H1 (cell line): ENCODE measurements around the gene GPBP1L1. TPM values are rescaled to one million over a fixed set of nuclear protein-coding genes. Genes with fewer than 3 reads are reported as not detected.
A peak's percentile ranks its signal among the peaks of the same experiment; 100 is the strongest.

Experiments used
- CTCF ChIA-PET: fragments of 300-600 bp; sonication (Branson Sonifier 250); formaldehyde crosslinking; loops from one replicate; lab custom pipeline; 2021; ENCODE audit not compliant: partially characterized antibody; lab: Charles Lee
- POLR2A ChIA-PET: fragments of 300-600 bp; sonication (Branson Sonifier 250); formaldehyde crosslinking; loops from one replicate; lab custom pipeline; 2021; ENCODE audit warnings: inconsistent platforms; ENCODE audit not compliant: partially characterized antibody; lab: Charles Lee
- DNase-seq, 2 experiments: peaks; one replicate each; pipeline versions ENCODE4 v3.0.0 to v3.0.0-alpha.2; 2010 to 2022; ENCODE audit warnings: low spot score in 2 of 2, low read depth in 1 of 2, mixed read lengths in 1 of 2
- FAIRE-seq: peaks from 2 replicates; lab custom pipeline; 2011; peaks lifted over from hg19 to GRCh38; lab: Jason Lieb, UNC
- H2AFZ ChIP-seq: 2 replicates; pipeline ENCODE4 v1.8.1; 2012; ENCODE audit warnings: low read length, inconsistent platforms
- H2AK5ac ChIP-seq: 2 replicates; pipeline ENCODE4 v1.6.1; 2013; ENCODE audit warnings: low read depth, low read length
- H2BK120ac ChIP-seq: replicated peaks from 2 replicates; pipeline ENCODE3; 2013; ENCODE audit warnings: low read depth, low read length, inconsistent platforms
- H2BK12ac ChIP-seq: 2 replicates; pipeline ENCODE4 v1.6.1; 2013; ENCODE audit warnings: low read depth, low read length
- H2BK15ac ChIP-seq: 2 replicates; pipeline ENCODE4 v1.6.1; 2013; ENCODE audit warnings: low read length
- H2BK20ac ChIP-seq: 2 replicates; pipeline ENCODE4 v1.6.1; 2013; ENCODE audit warnings: low read length
- H2BK5ac ChIP-seq: 2 replicates; pipeline ENCODE4 v1.6.1; 2013; ENCODE audit warnings: low read depth, low read length
- H3K14ac ChIP-seq: 2 replicates; pipeline ENCODE4 v1.6.1; 2013; ENCODE audit warnings: inconsistent platforms; ENCODE audit not compliant: insufficient read length
- H3K18ac ChIP-seq: 2 replicates; pipeline ENCODE4 v1.6.1; 2013; ENCODE audit warnings: low read length; ENCODE audit errors: extremely low read depth
- H3K23ac ChIP-seq: 2 replicates; pipeline ENCODE4 v1.6.1; 2013; ENCODE audit warnings: inconsistent platforms; ENCODE audit not compliant: insufficient read length
- H3K23me2 ChIP-seq: 2 replicates; pipeline ENCODE4 v1.6.1; 2013; ENCODE audit warnings: low read depth, low read length
- H3K27ac ChIP-seq: 2 replicates; pipeline ENCODE4 v1.6.1; 2011; ENCODE audit warnings: low read depth, low read length, inconsistent platforms
- H3K27me3 ChIP-seq, 4 experiments: replicated peaks in 1 of 4; 1 replicate in 1 of 4; 2 replicates in 3 of 4; pipeline versions ENCODE4 v1.6.1 to v1.8.1; 2011 to 2013; ENCODE audit warnings: low read length in 3 of 4, mild to moderate bottlenecking in 3 of 4, inconsistent platforms in 2 of 4, mixed read lengths in 2 of 4, moderate library complexity in 1 of 4; ENCODE audit not compliant: control insufficient read depth in 3 of 4, insufficient read depth in 3 of 4; ENCODE audit errors: extremely low read depth in 1 of 4
- H3K36me3 ChIP-seq, 4 experiments: 2 replicates each; pipeline versions ENCODE4 v1.6.1 to v1.8.1; 2011 to 2013; ENCODE audit warnings: mild to moderate bottlenecking in 4 of 4, low read length in 3 of 4, moderate library complexity in 2 of 4, control low read depth in 1 of 4, inconsistent platforms in 1 of 4; ENCODE audit not compliant: insufficient read depth in 4 of 4, control insufficient read depth in 2 of 4
- H3K4ac ChIP-seq: replicated peaks from 2 replicates; pipeline ENCODE3; 2013; ENCODE audit warnings: low read length, low read depth, mixed read lengths, inconsistent platforms; ENCODE audit not compliant: insufficient read length
- H3K4me1 ChIP-seq, 4 experiments: replicated peaks in 1 of 4; 1 replicate in 1 of 4; 2 replicates in 3 of 4; pipeline versions ENCODE4 v1.6.1 to v1.8.1; 2011 to 2013; ENCODE audit warnings: low read length in 3 of 4, inconsistent platforms in 2 of 4, mixed read lengths in 1 of 4; ENCODE audit not compliant: insufficient read depth in 4 of 4, control insufficient read depth in 3 of 4
- H3K4me2 ChIP-seq, 2 experiments: 2 replicates each; pipeline versions ENCODE4 v1.6.1 to v1.8.1; 2011 to 2013; ENCODE audit warnings: low read depth in 2 of 2, low read length in 2 of 2, control low read depth in 1 of 2, inconsistent platforms in 1 of 2, mild to moderate bottlenecking in 1 of 2; ENCODE audit not compliant: insufficient read depth in 1 of 2
- H3K4me3 ChIP-seq, 4 experiments: fragments of 200-600, 300-600 bp in 1 of 4; sonication (generic), shearing (Covaris generic), sonication (Bioruptor Twin) in 1 of 4; 2 replicates each; pipeline versions ENCODE4 v1.5.1 to v1.8.1; 2011 to 2016; ENCODE audit warnings: low read length in 4 of 4, low read depth in 3 of 4, control low read depth in 2 of 4, inconsistent platforms in 2 of 4, mild to moderate bottlenecking in 2 of 4, mixed read lengths in 1 of 4, moderate library complexity in 1 of 4; ENCODE audit not compliant: insufficient read depth in 2 of 4; ENCODE audit errors: extremely low read depth in 1 of 4
- H3K56ac ChIP-seq: replicated peaks from 2 replicates; pipeline ENCODE3; 2013; ENCODE audit warnings: low read depth, mild to moderate bottlenecking, mixed read lengths, low read length, inconsistent platforms; ENCODE audit not compliant: insufficient read length
- H3K79me1 ChIP-seq: 2 replicates; pipeline ENCODE4 v1.6.1; 2013; ENCODE audit warnings: low read depth, low read length, control low read depth
- H3K79me2 ChIP-seq, 2 experiments: 2 replicates each; pipeline versions ENCODE4 v1.6.1 to v1.8.1; 2012 to 2013; ENCODE audit warnings: low read length in 2 of 2, mild to moderate bottlenecking in 2 of 2, inconsistent platforms in 1 of 2; ENCODE audit not compliant: insufficient read depth in 2 of 2, control insufficient read depth in 1 of 2
- H3K9ac ChIP-seq, 4 experiments: replicated peaks in 1 of 4; 1 replicate in 1 of 4; 2 replicates in 3 of 4; pipeline versions ENCODE4 v1.6.1 to v1.8.1; 2011 to 2013; ENCODE audit warnings: low read depth in 3 of 4, low read length in 3 of 4, control low read depth in 2 of 4, mild to moderate bottlenecking in 2 of 4, moderate library complexity in 2 of 4, inconsistent platforms in 1 of 4; ENCODE audit errors: extremely low read depth in 1 of 4
- H3K9me3 ChIP-seq, 2 experiments: 2 replicates each; pipeline versions ENCODE4 v1.6.1 to v1.8.1; 2012 to 2013; ENCODE audit warnings: mild to moderate bottlenecking in 2 of 2, moderate library complexity in 2 of 2, control low read depth in 1 of 2, inconsistent platforms in 1 of 2, low read depth in 1 of 2, low read length in 1 of 2, mixed read lengths in 1 of 2; ENCODE audit not compliant: insufficient read depth in 2 of 2
- H4K20me1 ChIP-seq, 2 experiments: replicated peaks in 1 of 2; 2 replicates each; pipeline versions ENCODE3 to v1.8.1; 2011 to 2013; ENCODE audit warnings: inconsistent platforms in 2 of 2, low read length in 2 of 2, mild to moderate bottlenecking in 1 of 2; ENCODE audit not compliant: insufficient read depth in 2 of 2, control insufficient read depth in 1 of 2
- H4K5ac ChIP-seq: 2 replicates; pipeline ENCODE4 v1.6.1; 2013; ENCODE audit warnings: low read length, low read depth, mixed read lengths, inconsistent platforms; ENCODE audit not compliant: insufficient read length
- H4K8ac ChIP-seq: 2 replicates; pipeline ENCODE4 v1.8.0; 2013; ENCODE audit warnings: mild to moderate bottlenecking, moderate library complexity, low read length, inconsistent platforms; ENCODE audit not compliant: insufficient read depth; ENCODE audit errors: extremely low read depth
- H4K91ac ChIP-seq: replicated peaks from 2 replicates; pipeline ENCODE3; 2013; ENCODE audit warnings: low read length, mixed read lengths, inconsistent platforms; ENCODE audit not compliant: insufficient read length
- WGBS, 2 experiments: shearing (Covaris generic) in 1 of 2; methylation state at CpG; one replicate each; pipeline versions ENCODE4 v1.1.6 to v1.1.7; 2013 to 2015; ENCODE audit warnings: low lambda C conversion rate in 2 of 2, mixed read lengths in 2 of 2, inconsistent platforms in 1 of 2, low coverage in 1 of 2, missing lambda C conversion rate in 1 of 2; ENCODE audit not compliant: insufficient replicate concordance in 2 of 2, insufficient coverage in 1 of 2, insufficient read length in 1 of 2; ENCODE audit errors: extremely low coverage in 1 of 2, missing lambda C conversion rate in 1 of 2; 5-methylcytosine and 5-hydroxymethylcytosine counted together
- polyA plus RNA-seq, 7 experiments: library from polyadenylated mRNA; depleted of rRNA in 3 of 7; stranded (reverse) in 5 of 7; unstranded in 2 of 7; fragments of >200 nt in 5 of 7; fragments of 200-250 nt in 2 of 7; gene quantifications; 1 replicate in 5 of 7; 2 replicates in 1 of 7; 4 replicates in 1 of 7; pipeline versions ENCODE4 v1.2.1 to v1.2.3, GENCODE V29; 2011 to 2013; ENCODE audit warnings: missing spikeins in 2 of 7, mixed read lengths in 2 of 7
- total RNA-seq: library from RNA; stranded (reverse); fragmentation: NEBNext Ultra II Directional; extraction: Animal tissue kit (Norgen Biotek cat#: 25700); gene quantifications from 2 replicates; pipeline ENCODE4 v1.2.1, GENCODE V29; 2021

Gene GPBP1L1
- total and polyA plus RNA-seq, 2 of the 8 experiments (the other 6 are each of a cell fraction or from before 2014, with no cell fraction given), result 70.1 to 119 TPM

GRCh38 chr1:45682942-45683341 lies 3.4 kb downstream of the GPBP1L1 start:
- H2AK5ac ChIP-seq, result no peak overlapping the region
- H3K4me3 ChIP-seq, result no peak overlapping the region
- no peak overlapping the region for H4K5ac ChIP-seq
- POLR2A ChIA-PET, result interaction anchor here (1.5 to 2.5 kb wide), 2 partner anchors 10 to 14 kb away, joined by 6 to 11 read pairs; no protein-coding TSS in a partner anchor
- H2BK5ac ChIP-seq, result no peak overlapping the region
- H3K79me1 ChIP-seq, result no peaks in the 10 kb centered on the region
- 77% methylated on average over 5 of the region's 6 CpGs; no CpG with 5 or more reads in 1 of the 2 experiments for WGBS, 2 experiments
- CTCF ChIA-PET, result interaction anchor here (0.7 to 1.5 kb wide), 2 partner anchors 163 to 197 kb away, joined by 3 read pairs; no protein-coding TSS in a partner anchor
- no peak overlapping the region for H3K27ac ChIP-seq
- H3K4me2 ChIP-seq, result peak overlapping the region in 1 of 2 experiments; percentile 14; a peak in 2 of 4 replicates
- H3K56ac ChIP-seq, result no peak overlapping the region
- no peak overlapping the region for H3K23ac ChIP-seq
- peaks cover 9 to 14% of the 10 kb centered on the region in 2 experiments for H4K20me1 ChIP-seq
- H3K36me3 ChIP-seq, result no peaks in the 10 kb centered on the region
- H3K27me3 ChIP-seq, result no peaks in the 10 kb centered on the region
- FAIRE-seq, result no peak
- H3K18ac ChIP-seq, result no peak overlapping the region
- H3K79me2 ChIP-seq, result peaks cover 37 to 84% of the 10 kb centered on the region in 2 experiments
- no peaks in the 10 kb centered on the region for H3K9me3 ChIP-seq
- H2BK15ac ChIP-seq, result no peak overlapping the region
- no peak overlapping the region for H3K9ac ChIP-seq
- no peak overlapping the region for H4K91ac ChIP-seq
- H3K23me2 ChIP-seq, result peaks cover 7% of the 10 kb centered on the region
- no peak for DNase-seq
- no peak overlapping the region for H2AFZ ChIP-seq
- no peak overlapping the region for H3K14ac ChIP-seq
- H3K4ac ChIP-seq, result no peak overlapping the region
- H4K8ac ChIP-seq, result no peak overlapping the region
- H2BK20ac ChIP-seq, result no peak overlapping the region
- H2BK120ac ChIP-seq, result no peak overlapping the region
- peaks cover 0 to 19% (median 6%) of the 10 kb centered on the region in 4 experiments; a peak in 6 of 7 replicates for H3K4me1 ChIP-seq
- H2BK12ac ChIP-seq, result no peak overlapping the region
